NCI-H82 treated with DMSO at 0.1 percent for 48 hours (cell line): ENCODE results near the gene STARD10.

Experiments
- DNase-seq: peaks from one replicate; lab custom pipeline; 2025; ENCODE audit not compliant: unreplicated experiment; lab: John Stamatoyannopoulos, UW

The STARD10 gene

DNA sequence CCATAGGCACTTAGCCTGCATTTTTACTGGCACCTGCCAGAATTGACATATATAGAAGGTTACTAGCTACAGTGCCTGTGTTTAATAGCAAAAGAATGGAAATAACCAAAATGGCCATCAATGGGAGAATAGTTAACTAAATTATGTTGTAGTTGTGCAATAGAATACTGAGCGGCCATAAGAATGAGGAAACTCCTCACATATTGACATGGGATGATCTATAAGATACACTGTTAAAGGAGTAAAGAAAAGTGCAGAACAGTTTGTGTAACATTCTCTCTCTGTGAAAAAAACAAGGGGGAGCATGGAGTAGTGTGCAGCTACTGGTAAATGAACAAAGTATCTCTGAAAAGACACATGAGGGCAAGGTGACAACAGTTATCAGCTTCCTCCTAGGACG, 63.1 kb downstream of the STARD10 start:
- no peak for DNase-seq

DNA sequence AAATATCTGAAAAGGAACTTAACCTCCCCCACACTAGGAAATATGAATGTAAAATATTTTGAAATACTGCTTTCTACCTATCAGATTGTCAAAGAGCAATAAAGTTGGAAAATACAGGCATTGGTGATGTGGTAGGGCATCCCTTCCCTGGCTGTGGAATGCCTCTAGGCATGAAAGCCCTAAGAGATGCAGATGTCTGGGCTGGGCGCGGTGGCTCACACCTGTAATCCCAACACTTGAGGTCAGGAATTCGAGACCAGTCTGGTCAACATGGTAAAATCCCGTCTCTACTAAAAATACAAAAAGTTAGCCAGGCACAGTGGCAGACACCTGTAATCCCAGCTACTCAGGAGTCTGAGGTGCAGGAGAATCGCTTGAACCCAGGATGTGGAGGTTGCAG, 63.6 kb downstream of the STARD10 start:
- DNase-seq: no peak

DNA sequence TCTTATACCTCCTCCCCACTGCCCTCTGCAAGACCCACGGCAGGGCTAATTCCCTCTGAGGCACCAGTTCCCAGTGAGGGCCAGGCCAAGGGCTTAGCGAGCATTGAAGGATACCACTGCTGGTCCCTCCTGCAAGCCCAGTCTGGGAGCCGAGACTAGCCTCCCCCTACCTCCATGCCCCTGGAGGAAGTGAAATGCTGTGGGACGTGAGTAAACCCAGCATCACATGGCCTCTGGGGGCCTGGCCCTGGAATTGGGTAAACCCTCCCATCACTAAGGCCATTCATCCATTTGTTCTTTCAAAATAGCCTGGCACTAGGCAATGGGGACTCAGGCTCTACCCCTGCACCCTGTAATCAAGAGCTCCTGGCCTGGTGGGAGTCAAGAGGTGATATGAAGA, 66.3 kb downstream of the STARD10 start:
- DNase-seq: no peak

DNA sequence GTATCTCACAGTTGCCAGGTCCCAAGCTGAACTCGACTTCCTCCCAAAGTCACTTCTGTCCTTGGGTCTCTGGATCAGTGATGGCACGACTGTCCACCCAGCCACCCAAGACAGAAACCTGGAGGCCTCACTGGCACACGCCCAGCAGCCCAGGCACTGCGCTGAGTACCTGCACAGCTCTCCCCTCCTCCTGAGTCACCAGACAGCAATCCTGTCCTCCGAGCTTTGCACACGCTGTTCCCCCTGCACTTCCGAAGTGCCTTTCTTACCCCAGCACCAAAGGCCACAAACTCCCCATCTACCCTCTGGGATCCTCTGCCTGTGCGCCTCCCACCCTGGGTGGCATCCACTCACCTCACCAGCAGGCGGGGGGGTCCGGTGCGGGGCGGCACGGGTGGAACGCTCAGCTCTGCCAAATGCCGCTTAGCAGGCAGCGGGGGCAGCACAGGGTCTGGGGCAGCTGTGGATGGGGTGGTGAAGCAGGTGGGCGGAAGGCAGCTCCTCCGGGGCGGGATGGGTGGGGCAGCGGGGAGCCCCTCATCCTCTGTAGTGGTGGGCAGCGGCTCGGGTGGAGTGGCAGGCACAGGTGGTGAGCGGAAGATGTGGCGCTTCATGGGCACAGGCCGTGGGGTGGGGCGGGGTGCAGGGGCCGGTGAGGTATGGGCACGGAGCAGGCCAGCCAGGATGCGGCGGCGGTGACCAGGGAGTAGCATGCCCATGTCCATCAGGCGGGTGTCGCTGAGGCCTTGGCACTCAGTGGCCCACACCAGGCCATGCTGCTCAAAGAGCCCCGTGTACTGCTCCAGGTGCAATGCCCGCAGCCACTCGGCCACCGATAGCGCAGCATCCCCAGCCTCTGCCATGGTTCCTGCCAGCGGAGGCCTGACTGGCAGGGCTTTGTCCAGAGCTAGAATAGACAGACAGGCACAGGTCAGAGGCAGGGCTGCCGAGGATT, 67.3 kb downstream of the STARD10 start:
- no peak for DNase-seq

DNA sequence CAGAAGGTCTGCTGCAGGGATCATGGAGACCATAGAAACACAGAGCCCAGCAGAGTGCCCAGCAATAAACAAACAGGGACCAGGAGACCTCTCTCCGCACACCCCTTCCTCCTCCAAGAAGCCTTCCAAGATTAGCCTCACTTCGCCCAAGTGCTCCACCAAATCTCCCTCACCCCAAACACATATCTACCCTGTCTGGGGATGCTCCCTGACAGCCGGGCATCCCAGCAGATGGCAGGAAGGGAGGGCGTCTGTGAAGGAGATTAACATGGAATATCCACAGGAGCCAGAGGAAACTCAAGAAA, 68.2 kb downstream of the STARD10 start:
- no peak for DNase-seq

DNA sequence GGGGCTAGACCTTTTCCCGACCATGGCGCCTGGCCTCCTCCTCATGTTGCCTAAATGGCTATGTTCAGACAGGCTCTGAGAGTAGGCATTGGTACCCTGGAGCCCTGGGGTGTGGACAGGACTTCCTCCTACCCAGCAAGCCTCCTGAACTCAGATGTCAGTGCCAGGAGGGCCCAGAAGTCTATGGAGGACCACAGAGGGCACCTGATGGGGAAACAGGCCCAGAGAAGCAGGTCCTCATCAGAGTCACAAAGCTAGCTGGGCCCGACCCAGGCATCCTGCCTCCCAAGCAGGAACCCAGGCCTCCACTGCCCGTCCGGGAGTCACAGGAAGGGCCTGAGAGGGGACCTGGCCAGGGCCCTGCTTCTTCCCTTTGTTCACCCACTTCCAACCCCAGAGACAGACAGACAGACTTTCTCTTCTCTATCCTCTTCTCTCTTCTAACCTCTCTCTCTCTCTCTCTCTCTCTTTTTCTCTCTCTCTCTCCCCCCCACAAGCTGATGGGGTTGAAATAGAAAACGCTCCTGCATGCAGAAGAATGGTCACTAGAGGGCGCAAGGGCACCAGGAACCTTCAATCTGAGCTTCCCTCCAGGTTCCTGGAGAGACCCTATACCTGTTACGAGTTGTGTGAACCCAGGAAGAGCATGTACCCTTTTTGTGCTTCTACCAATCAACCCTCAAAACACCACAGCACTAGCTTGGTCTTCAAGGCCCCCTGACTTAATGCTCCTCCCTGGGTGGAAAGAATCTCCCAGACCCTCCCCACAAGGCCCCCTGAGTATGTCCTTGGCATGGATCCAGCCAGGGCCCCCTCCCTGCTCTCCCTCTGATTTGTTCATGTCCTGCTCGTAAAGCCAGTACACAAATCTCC, 68.8 kb downstream of the STARD10 start:
- peak; percentile 68 for DNase-seq

DNA sequence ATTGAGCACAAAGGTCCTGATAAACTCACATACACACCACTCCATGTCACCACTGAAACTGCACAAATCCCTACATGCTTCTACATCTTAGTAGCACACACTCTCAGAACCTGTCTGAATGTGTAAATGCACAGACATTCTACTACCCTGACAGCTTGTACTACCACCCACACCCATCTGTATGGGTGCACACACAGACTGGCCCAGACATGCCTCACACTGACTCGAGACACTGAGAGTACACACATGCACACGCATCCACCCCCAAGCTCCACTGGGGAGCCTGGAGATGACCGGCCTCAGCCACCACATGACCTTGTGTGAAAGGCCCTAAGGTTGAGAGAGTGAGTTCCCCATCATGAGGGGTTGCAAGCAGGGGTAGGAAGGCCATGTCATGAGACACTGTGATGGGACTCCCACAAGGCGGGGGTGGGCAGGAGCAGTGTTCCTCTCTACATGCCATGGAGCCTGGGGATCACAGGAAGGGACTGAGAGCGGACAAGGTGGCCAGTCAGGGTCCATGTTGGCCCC, 69.8 kb downstream of the STARD10 start:
- no peak for DNase-seq

DNA sequence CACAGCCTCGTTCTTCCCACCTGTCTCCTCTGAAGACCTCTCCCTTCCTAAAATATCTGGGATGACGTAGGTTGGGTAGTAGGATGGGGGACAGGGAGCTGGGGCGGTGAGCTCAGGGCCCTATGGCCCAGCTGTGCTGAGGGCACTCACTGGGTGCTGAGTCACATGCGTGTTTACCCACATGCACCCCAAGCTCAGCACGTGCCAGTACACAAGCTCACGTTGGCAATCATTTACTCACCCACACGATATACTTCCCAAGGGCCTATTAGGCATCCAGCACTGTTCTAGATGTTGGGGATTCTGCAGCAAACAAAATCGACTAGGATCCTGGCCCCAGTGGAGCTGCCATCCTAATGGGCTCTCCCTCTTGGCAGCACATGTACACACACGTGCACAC, 70.3 kb downstream of the STARD10 start:
- no peak for DNase-seq

DNA sequence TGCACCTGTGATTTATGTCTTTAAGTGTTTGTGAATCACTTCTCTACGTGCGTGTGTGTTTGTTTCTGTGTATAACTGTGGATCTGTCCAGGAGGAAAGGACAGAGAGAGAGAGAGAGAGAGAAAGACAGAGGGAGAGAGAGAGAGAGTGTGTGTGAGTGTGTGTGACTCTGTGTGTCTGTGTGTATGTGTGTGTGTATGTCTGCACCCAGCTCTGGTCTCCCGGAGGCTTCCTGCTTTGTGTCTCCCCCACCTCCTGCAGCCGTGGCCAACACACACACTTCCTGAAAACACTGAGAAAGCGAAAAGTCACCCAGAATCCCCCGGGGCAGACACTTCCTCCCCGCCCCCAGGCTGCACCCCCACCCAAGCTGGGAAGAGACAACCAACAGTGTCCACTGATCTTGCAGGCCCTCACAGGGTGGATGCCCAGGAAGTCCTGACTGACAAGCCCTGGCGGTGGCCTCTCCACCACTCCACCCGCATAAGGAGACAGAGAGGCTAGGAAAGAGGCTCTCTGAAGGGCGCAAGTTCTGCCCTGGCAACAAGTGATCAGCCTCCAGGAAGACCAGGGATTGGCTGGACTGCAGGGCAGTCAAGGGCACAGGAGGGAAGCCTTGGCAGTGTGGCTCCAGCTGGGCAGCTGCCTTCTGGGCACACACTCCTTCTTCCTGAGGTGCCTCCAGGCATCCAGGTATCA, 71.6 kb downstream of the STARD10 start:
- DNase-seq: no peak

DNA sequence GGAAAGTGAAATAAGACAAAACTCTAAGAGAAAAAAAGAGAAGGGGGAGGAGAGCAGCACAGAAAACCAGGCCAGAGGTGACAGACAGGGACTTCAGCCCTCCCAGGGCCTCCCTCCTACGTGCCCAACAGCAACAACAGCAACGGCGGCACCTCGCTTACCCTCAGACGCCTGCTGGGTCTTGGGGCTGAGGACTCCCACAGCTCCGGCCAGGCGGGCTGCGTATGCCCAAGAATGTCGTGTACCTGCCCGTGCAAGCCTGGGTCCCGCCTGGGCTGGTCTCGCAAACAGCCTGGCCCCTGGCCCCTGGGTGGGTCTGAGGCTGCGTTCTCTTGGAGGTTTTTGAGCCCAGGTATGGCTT, 72.2 kb downstream of the STARD10 start:
- DNase-seq: no peak

DNA sequence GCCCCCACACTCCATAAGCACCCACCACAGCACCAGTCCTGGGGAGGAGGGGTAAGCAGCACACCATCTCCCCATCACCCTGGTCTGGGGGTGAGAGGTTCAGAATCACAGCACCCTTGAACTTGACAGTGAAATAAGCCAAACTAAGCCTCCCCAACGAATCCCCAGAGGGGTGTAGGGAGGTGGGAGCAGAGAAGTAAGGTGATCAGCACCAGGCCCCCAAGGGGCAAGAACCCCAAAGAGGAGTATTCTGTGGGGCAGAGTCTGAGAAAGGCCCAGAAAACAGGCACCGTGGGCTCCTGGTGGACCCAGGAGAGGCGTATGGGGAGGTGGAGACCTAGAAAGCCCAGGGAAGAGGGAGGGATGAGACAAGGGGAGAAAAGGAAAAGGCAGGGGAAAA, 72.6 kb downstream of the STARD10 start:
- DNase-seq: no peak

DNA sequence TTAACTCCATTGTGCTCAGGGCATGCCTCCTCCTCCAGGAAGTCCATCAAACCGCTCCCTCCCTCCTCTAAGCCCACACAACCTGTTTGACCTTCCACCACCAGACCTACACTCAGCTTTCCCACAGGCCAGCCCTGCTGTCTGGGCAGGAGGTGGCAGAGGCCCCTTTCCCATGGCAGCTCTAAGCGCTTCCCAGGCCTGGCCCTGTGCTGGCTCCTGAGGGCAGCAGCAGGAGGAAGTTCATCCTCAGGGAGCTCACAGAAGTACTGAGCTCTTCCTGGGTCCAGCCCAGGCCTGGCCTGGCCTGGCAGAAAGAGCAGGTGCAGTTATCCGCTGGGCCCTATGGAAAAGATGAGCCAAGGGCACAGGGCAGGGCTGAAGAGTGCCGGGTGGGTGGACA, 73.1 kb downstream of the STARD10 start:
- DNase-seq: no peak

DNA sequence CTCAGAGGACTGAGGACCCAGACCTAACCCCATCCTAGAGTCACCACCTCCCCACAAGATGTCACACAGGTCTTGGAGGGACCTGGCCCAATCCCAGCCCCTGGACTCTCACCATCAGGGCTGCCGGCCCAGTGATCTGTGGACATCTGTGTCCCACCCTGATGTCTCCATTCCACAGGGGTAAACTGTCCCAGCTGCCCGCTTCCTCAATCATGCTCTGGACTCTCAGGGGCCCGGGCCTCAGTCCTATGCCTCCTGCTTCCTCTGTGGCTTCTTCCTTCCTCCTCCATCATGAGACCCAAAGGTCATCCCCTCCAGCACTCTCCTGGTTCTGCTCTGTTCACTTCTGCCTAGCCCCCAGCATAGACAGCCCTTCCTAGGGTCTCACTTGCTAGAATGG, 73.8 kb downstream of the STARD10 start:
- no peak for DNase-seq

DNA sequence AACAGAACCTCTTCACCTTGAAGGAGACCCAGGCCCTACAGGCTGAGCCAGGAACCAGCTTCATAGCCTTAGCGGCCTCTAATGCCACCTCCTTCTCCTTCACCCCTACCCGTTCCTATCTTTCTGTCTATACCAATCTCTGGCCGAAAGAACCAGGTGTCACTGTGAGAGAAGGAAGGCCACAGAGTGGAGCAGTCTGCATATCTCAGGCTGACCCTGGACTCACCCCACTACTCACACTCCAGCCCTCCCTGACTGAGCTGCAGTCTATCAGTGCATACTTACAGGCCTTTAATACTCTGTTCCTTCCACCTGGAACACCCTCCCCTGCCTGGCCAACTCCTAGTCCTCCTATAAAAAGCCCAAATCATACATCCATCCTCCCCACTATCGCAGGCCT, 74.3 kb downstream of the STARD10 start:
- DNase-seq: no peak

DNA sequence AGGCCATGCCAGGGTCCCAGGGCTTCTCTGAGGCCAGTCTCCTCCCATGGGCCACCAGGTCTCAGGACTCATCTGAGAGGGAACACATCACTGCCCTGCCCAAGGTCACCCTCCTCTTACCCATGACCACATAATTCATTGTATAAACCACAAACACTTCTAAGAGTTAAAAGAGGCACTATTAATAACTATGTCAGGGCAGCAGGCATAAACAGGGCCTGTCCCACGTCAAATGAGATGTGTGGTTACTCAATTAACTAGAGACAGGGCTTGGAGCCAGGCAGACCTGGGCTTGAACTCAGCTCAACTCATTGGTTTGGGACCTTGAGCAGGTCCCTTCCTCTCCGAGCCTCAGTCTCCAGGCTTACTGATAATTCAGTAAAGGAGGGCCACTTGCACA, 74.7 kb downstream of the STARD10 start:
- DNase-seq: no peak

DNA sequence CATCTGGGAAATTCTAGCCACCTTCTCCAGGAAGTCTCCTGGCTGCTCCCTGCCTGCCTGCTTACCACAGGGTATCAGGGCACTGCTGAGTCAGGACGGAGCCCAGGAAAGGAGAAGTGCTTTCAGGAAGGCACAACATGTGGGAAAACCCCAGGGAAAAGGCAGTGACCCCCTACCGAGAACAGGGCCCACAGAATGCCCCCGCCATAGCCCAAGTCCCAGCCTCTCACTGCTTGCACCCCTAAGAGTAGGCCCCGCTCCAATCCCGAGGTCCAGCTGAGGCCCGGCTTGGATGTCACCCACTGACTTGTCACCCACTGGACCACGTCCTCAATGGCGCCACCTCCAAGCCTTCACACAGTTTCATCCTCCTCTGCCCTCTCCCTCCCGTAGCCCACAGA, 75.7 kb downstream of the STARD10 start:
- DNase-seq: no peak

DNA sequence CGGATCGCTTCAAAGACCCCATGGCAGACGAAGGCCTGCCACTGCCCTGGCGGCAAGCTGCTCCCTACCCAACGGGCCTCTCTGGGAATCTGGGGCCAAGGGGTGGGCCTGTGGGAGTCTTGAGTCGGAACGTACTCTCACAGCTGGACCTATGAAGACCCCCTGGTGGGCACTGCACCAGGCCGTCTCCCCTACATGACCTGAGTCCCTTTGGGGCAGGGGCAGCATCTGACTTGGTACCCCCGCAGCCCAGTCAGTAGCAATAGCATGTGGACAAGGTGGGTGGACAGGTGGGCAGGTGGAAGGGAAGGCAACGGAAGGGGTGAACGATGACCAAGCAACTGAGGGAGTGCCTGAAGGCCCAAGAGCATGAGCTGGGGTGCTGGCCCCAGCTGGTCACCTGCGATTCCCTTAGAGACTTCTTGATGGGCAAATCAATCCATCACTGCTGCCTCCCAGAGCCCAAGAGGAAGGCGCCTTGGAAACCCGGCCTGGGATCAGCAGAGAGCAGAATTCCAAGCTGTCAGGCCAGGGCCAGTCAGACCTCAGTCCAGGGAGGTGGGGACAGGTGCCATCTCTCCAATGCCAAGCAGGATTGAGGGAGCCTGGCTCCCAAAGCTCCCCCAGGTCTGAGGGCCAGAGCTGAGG, 76.9 kb downstream of the STARD10 start:
- no peak for DNase-seq

DNA sequence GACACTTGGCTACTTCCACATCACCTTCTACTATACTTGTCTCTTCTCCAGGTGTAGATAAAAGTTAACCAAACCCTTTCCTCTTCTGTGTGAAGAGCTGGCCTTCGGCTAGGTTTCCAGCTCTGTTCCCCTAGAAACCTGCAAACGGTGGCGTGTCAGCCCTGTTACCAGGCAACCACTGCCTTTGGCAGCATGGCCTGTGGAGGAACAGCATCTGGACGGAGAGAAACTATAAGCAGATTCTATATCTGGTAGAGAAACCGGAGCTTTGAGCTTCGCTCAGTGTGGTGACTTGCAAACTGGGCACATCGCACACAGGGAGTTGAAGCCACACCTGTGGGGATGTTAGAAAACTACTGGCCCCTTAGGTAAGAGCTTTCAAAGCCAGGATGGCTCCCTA, 77.6 kb downstream of the STARD10 start:
- DNase-seq: no peak

DNA sequence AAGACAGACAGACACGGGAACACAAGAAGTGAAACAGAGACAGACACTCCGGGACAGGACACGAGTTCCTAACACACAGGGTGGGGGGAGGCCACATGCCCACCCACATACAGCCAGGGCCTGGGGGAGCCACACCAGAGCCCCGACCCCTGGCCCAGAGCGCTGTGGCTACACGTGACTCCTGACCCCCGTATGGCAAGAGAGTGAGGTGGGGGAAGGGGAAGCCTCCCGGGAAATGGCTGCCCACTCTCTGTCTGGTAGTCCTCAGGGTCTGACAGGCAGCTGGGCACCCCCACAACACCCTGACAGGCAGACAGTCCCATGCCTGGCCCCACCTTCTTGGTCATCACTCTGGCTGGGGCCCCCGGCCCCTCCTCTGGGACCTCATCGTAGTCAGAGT, 81.0 kb downstream of the STARD10 start:
- DNase-seq: no peak

DNA sequence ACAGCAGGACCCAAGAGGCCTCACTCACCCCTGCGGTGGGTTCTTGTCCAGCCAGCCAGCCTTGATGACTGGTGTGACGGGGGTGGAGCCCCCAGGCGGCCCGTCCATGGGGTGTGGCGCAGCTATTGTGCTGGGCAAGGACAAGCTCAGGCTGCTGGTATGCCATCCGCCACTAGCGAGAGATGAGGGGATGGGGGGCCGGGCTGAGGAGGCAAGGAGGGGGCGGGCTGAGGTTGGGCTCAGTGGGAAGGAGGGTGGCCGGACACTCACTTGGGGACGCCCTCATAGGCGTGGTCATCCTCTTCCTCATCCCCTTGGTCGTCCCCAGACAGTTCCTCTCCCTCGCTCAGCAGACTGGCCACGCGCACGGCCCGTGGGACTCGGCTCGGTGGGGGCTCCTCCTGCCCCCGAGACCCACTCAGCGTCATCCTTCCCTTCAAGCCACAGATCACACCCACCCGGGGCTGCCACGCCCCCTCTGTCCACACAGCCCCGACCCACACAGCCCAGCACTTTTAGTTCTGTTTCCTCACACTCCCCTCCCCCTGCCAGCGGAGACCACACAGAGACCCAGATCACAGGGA, 81.6 kb downstream of the STARD10 start:
- DNase-seq: no peak

DNA sequence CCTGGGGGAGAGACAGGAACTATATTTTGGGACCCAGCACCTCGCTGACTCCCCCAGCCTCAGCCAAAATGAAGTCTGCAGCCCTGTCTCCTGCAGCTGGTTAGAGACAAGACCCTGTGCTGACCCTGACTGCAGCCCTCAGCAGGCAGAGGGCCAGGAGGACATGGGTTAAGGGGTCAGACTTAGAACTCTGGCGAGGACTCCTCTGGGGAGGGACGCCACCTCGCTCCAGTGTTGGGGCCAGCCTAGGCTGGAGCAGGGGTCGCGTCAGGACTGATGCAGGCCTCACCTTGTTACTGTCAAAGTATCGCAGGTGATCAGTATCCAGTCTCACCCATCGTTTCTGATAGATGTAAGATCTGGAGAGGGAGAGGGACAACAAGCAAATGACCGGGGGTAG, 82.7 kb downstream of the STARD10 start:
- no peak for DNase-seq
